ENCODE data around the gene PLXNA3. TPM values are rescaled to one million over a fixed set of nuclear protein-coding genes. Genes with fewer than 3 reads are reported as not detected.

Gene PLXNA3
- total RNA-seq, 1 experiment from 2014 or later = 5.4 TPM

Other genes starting within 250 kb of the PLXNA3 start
- gene OPN1MW2, start 238.5 kb upstream of the PLXNA3 start, total RNA-seq (2014; rRNA removed; shearing (Covaris generic)) = not detected in 2 replicates
- gene OPN1MW3, start 200.7 kb upstream of the PLXNA3 start, total RNA-seq (2014; rRNA removed; shearing (Covaris generic)) = not detected in 2 replicates
- not detected in 2 replicates for gene TEX28, start 163.2 kb upstream of the PLXNA3 start, total RNA-seq (2014; rRNA removed; shearing (Covaris generic))
- not detected in 2 replicates for gene TKTL1, start 162.5 kb upstream of the PLXNA3 start, total RNA-seq (2014; rRNA removed; shearing (Covaris generic))
- 375 and 579 TPM in 2 replicates for gene FLNA, start 83.6 kb upstream of the PLXNA3 start, total RNA-seq (2014; rRNA removed; shearing (Covaris generic))
- gene EMD, start 79.0 kb upstream of the PLXNA3 start, total RNA-seq (2014; rRNA removed; shearing (Covaris generic)) = 27.6 and 29.8 TPM in 2 replicates
- gene RPL10, start 59.9 kb upstream of the PLXNA3 start, total RNA-seq (2014; rRNA removed; shearing (Covaris generic)) = 2,378 and 3,972 TPM in 2 replicates
- gene DNASE1L1, start 49.0 kb upstream of the PLXNA3 start, total RNA-seq (2014; rRNA removed; shearing (Covaris generic)) = 12.6 and 14.3 TPM in 2 replicates
- gene TAFAZZIN, start 46.7 kb upstream of the PLXNA3 start, total RNA-seq (2014; rRNA removed; shearing (Covaris generic)) = 9.6 and 9.8 TPM in 2 replicates
- gene ATP6AP1, start 29.6 kb upstream of the PLXNA3 start, total RNA-seq (2014; rRNA removed; shearing (Covaris generic)) = 29.0 and 36.1 TPM in 2 replicates
- gene GDI1, start 21.1 kb upstream of the PLXNA3 start, total RNA-seq (2014; rRNA removed; shearing (Covaris generic)) = 58.0 and 58.6 TPM in 2 replicates
- 37.8 and 45.0 TPM in 2 replicates for gene FAM50A, start 14.1 kb upstream of the PLXNA3 start, total RNA-seq (2014; rRNA removed; shearing (Covaris generic))
- 28.8 and 40.4 TPM in 2 replicates for gene LAGE3, start 21.0 kb downstream of the PLXNA3 start, total RNA-seq (2014; rRNA removed; shearing (Covaris generic))
- 46.0 and 50.1 TPM in 2 replicates for gene UBL4A, start 28.3 kb downstream of the PLXNA3 start, total RNA-seq (2014; rRNA removed; shearing (Covaris generic))
- gene SLC10A3, start 32.3 kb downstream of the PLXNA3 start, total RNA-seq (2014; rRNA removed; shearing (Covaris generic)) = 19.5 and 25.6 TPM in 2 replicates
- 16.5 and 22.3 TPM in 2 replicates for gene FAM3A, start 58.0 kb downstream of the PLXNA3 start, total RNA-seq (2014; rRNA removed; shearing (Covaris generic))
- gene G6PD, start 88.6 kb downstream of the PLXNA3 start, total RNA-seq (2014; rRNA removed; shearing (Covaris generic)) = 50.1 and 82.3 TPM in 2 replicates
- gene IKBKG, start 89.3 kb downstream of the PLXNA3 start, total RNA-seq (2014; rRNA removed; shearing (Covaris generic)) = 11.2 and 16.5 TPM in 2 replicates
- not detected in 2 replicates for gene CTAG1A, start 126.9 kb downstream of the PLXNA3 start, total RNA-seq (2014; rRNA removed; shearing (Covaris generic))
- not detected in 2 replicates for gene CTAG1B, start 161.0 kb downstream of the PLXNA3 start, total RNA-seq (2014; rRNA removed; shearing (Covaris generic))
- 0.29 TPM in 1 of 2 replicates, not detected in the other for gene CTAG2, start 195.3 kb downstream of the PLXNA3 start, total RNA-seq (2014; rRNA removed; shearing (Covaris generic))

All from RPMI7951 (cell line).